GM21526 (cell line): ENCODE data around the gene FHIT.

Experiments
- ATAC-seq: cut with Tn5 transposase; IDR thresholded peaks from one replicate; pipeline ENCODE4 v1.9.1; 2021; ENCODE audit warnings: moderate library complexity; ENCODE audit not compliant: unreplicated experiment, low FRiP score

The FHIT gene

GRCh38 chr3:60399861-60400845 is 851.1 kb downstream of the FHIT start:
- ATAC-seq: no peak

GRCh38 chr3:60399292-60399691 is 852.0 kb downstream of the FHIT start:
- no peak for ATAC-seq

- no peak for ATAC-seq
Measured at GRCh38 chr3:60395173-60395762, 856.0 kb downstream of the FHIT start.

- ATAC-seq: no peak
Measured at GRCh38 chr3:60393946-60394345, 857.3 kb downstream of the FHIT start.

GRCh38 chr3:60392501-60392900 is 858.8 kb downstream of the FHIT start:
- no peak for ATAC-seq

- ATAC-seq: no peak
Measured at GRCh38 chr3:60391292-60391691, 860.0 kb downstream of the FHIT start.

- ATAC-seq: no peak
Measured at GRCh38 chr3:60388731-60389130, 862.5 kb downstream of the FHIT start.

- no peak for ATAC-seq
Measured at GRCh38 chr3:60386306-60386705, 864.9 kb downstream of the FHIT start.

GRCh38 chr3:60384341-60384740 is 866.9 kb downstream of the FHIT start:
- ATAC-seq: no peak

GRCh38 chr3:60383345-60383744 is 867.9 kb downstream of the FHIT start:
- no peak for ATAC-seq

- no peak for ATAC-seq
Measured at GRCh38 chr3:60366486-60366885, 884.8 kb downstream of the FHIT start.

GRCh38 chr3:60365360-60365759 is 885.9 kb downstream of the FHIT start:
- no peak for ATAC-seq

- no peak for ATAC-seq
Measured at GRCh38 chr3:60364475-60364874, 886.8 kb downstream of the FHIT start.

GRCh38 chr3:60363817-60364216 is 887.4 kb downstream of the FHIT start:
- ATAC-seq: no peak

GRCh38 chr3:60355825-60356224 is 895.4 kb downstream of the FHIT start:
- no peak for ATAC-seq

- ATAC-seq: no peak
Measured at GRCh38 chr3:60351481-60351880, 899.8 kb downstream of the FHIT start.

- ATAC-seq: no peak
Measured at GRCh38 chr3:60344340-60344739, 906.9 kb downstream of the FHIT start.

GRCh38 chr3:60343831-60344230 is 907.4 kb downstream of the FHIT start:
- no peak for ATAC-seq

GRCh38 chr3:60339304-60339703 is 911.9 kb downstream of the FHIT start:
- no peak for ATAC-seq

- ATAC-seq: no peak
Measured at GRCh38 chr3:60337421-60337820, 913.8 kb downstream of the FHIT start.

GRCh38 chr3:60336061-60336460 is 915.2 kb downstream of the FHIT start:
- no peak for ATAC-seq

- no peak for ATAC-seq
Measured at GRCh38 chr3:60333710-60334109, 917.5 kb downstream of the FHIT start.
